H9 (cell line): Measurements from ENCODE around the gene DNAI1. TPM values are rescaled to one million over a fixed set of nuclear protein-coding genes. Genes with fewer than 3 reads are reported as not detected.

Source experiments
- DNase-seq: peaks from one replicate; pipeline ENCODE4 v3.0.0-alpha.2; 2017
- H2AFZ ChIP-seq: one replicate; pipeline ENCODE4 v1.6.1; 2013; ENCODE audit warnings: mild to moderate bottlenecking, low read length, control low read depth, moderate library complexity
- H2AK5ac ChIP-seq: 2 replicates; pipeline ENCODE4 v1.6.1; 2013; ENCODE audit warnings: low read length, control low read depth, mixed read lengths; ENCODE audit not compliant: insufficient read length
- H2BK120ac ChIP-seq: one replicate; pipeline ENCODE4 v1.6.1; 2013; ENCODE audit warnings: low read depth, mild to moderate bottlenecking, low read length, control low read depth, inconsistent platforms; ENCODE audit not compliant: poor library complexity, severe bottlenecking
- H2BK12ac ChIP-seq: 2 replicates; pipeline ENCODE4 v1.6.1; 2013; ENCODE audit warnings: low read length, control low read depth, mixed read lengths, low read depth; ENCODE audit not compliant: insufficient read length
- H2BK15ac ChIP-seq: 2 replicates; pipeline ENCODE4 v1.6.1; 2013; ENCODE audit warnings: low read depth, low read length, control low read depth
- H2BK20ac ChIP-seq: one replicate; pipeline ENCODE4 v1.6.1; 2013; ENCODE audit warnings: low read depth, mild to moderate bottlenecking, low read length, control low read depth, inconsistent platforms; ENCODE audit not compliant: poor library complexity, severe bottlenecking
- H2BK5ac ChIP-seq: 2 replicates; pipeline ENCODE4 v1.6.1; 2013; ENCODE audit warnings: low read length, control low read depth, mixed read lengths; ENCODE audit not compliant: insufficient read length
- H3K14ac ChIP-seq: 2 replicates; pipeline ENCODE4 v1.6.1; 2013; ENCODE audit warnings: low read length, control low read depth; ENCODE audit not compliant: insufficient read depth
- H3K18ac ChIP-seq: 2 replicates; pipeline ENCODE4 v1.6.1; 2013; ENCODE audit warnings: low read depth, mild to moderate bottlenecking, mixed read lengths, low read length, control low read depth; ENCODE audit not compliant: insufficient read length
- H3K23ac ChIP-seq: 2 replicates; pipeline ENCODE4 v1.6.1; 2013; ENCODE audit warnings: low read length, control low read depth, mixed read lengths, low read depth; ENCODE audit not compliant: insufficient read length
- H3K23me2 ChIP-seq: 2 replicates; pipeline ENCODE4 v1.6.1; 2013; ENCODE audit warnings: low read depth, mild to moderate bottlenecking, mixed read lengths, low read length, control low read depth; ENCODE audit not compliant: insufficient read length, poor library complexity, severe bottlenecking
- H3K27ac ChIP-seq: 2 replicates; pipeline ENCODE4 v1.5.1; 2013; ENCODE audit warnings: low read length, control low read depth, mixed read lengths, low read depth; ENCODE audit not compliant: insufficient read length
- H3K27me3 ChIP-seq: 2 replicates; pipeline ENCODE4 v1.6.1; 2013; ENCODE audit warnings: low read length, control low read depth, inconsistent platforms; ENCODE audit not compliant: insufficient read depth
- H3K4ac ChIP-seq: 2 replicates; pipeline ENCODE4 v1.6.1; 2013; ENCODE audit warnings: low read depth, mild to moderate bottlenecking, control low read depth, inconsistent platforms, low read length, moderate library complexity
- H3K4me1 ChIP-seq: 2 replicates; pipeline ENCODE4 v1.6.1; 2013; ENCODE audit warnings: low read length, control low read depth, inconsistent platforms; ENCODE audit not compliant: insufficient read depth
- H3K4me2 ChIP-seq: 2 replicates; pipeline ENCODE4 v1.6.1; 2013; ENCODE audit warnings: low read length, control low read depth, mixed read lengths; ENCODE audit not compliant: insufficient read length, insufficient read depth
- H3K56ac ChIP-seq: 2 replicates; pipeline ENCODE4 v1.6.1; 2013; ENCODE audit warnings: low read depth, mild to moderate bottlenecking, mixed read lengths, low read length, control low read depth; ENCODE audit not compliant: insufficient read length
- H3K79me1 ChIP-seq: 2 replicates; pipeline ENCODE4 v1.6.1; 2013; ENCODE audit warnings: low read depth, mild to moderate bottlenecking, moderate library complexity, low read length, control low read depth, inconsistent platforms; ENCODE audit not compliant: insufficient read depth, poor library complexity, severe bottlenecking
- H3K79me2 ChIP-seq: 2 replicates; pipeline ENCODE4 v1.6.1; 2013; ENCODE audit warnings: low read length, control low read depth, inconsistent platforms; ENCODE audit not compliant: insufficient read depth
- H3K9ac ChIP-seq: 2 replicates; pipeline ENCODE4 v1.6.1; 2013; ENCODE audit warnings: low read length, control low read depth, mixed read lengths; ENCODE audit not compliant: insufficient read length; ENCODE audit errors: extremely low read depth
- H3K9me3 ChIP-seq: one replicate; pipeline ENCODE4 v1.6.1; 2013; ENCODE audit warnings: low read depth, low read length, inconsistent platforms; ENCODE audit not compliant: control insufficient read depth
- H3T11ph ChIP-seq: one replicate; pipeline ENCODE4 v1.6.1; 2013; ENCODE audit warnings: mild to moderate bottlenecking, low read length, control low read depth, inconsistent platforms
- H4K20me1 ChIP-seq: one replicate; pipeline ENCODE4 v1.6.1; 2013; ENCODE audit not compliant: control insufficient read depth, insufficient read length, insufficient read depth
- H4K5ac ChIP-seq: 2 replicates; pipeline ENCODE4 v1.6.1; 2013; ENCODE audit warnings: low read depth, mild to moderate bottlenecking, mixed read lengths, low read length, control low read depth; ENCODE audit not compliant: insufficient read length
- H4K8ac ChIP-seq: replicated peaks from 2 replicates; pipeline ENCODE4 v1.6.1; 2013; ENCODE audit warnings: low read length, control low read depth, mixed read lengths, low read depth; ENCODE audit not compliant: insufficient read length
- H4K91ac ChIP-seq: 2 replicates; pipeline ENCODE4 v1.6.1; 2013; ENCODE audit warnings: low read depth, mild to moderate bottlenecking, moderate library complexity, mixed read lengths, low read length, control low read depth; ENCODE audit not compliant: insufficient read length
- H3K27ac Mint-ChIP-seq, 3 experiments: 2 replicates in 2 of 3; 3 replicates in 1 of 3; pipeline ENCODE4 v1.8.0; 2020 to 2021; ENCODE audit warnings: mixed read lengths in 3 of 3, mild to moderate bottlenecking in 1 of 3, moderate library complexity in 1 of 3
- H3K27me3 Mint-ChIP-seq: 2 replicates; pipeline ENCODE4 v1.8.0; 2021; ENCODE audit warnings: low read depth, mild to moderate bottlenecking, moderate library complexity, mixed read lengths
- H3K36me3 Mint-ChIP-seq, 3 experiments: 2 replicates in 2 of 3; 3 replicates in 1 of 3; pipeline ENCODE4 v1.8.0; 2020 to 2021; ENCODE audit warnings: low read depth in 3 of 3, mixed read lengths in 3 of 3; ENCODE audit not compliant: insufficient read depth in 1 of 3
- H3K4me1 Mint-ChIP-seq, 2 experiments: 2 replicates each; pipeline ENCODE4 v1.8.0; 2020; ENCODE audit warnings: mixed read lengths in 2 of 2
- H3K4me3 Mint-ChIP-seq, 2 experiments: 2 replicates in 1 of 2; 3 replicates in 1 of 2; pipeline ENCODE4 v1.8.0; 2020 to 2021; ENCODE audit warnings: mild to moderate bottlenecking in 2 of 2, mixed read lengths in 2 of 2, moderate library complexity in 1 of 2
- H3K9me3 Mint-ChIP-seq, 2 experiments: 2 replicates in 1 of 2; 3 replicates in 1 of 2; pipeline ENCODE4 v1.8.0; 2020; ENCODE audit warnings: mild to moderate bottlenecking in 2 of 2, mixed read lengths in 2 of 2, moderate library complexity in 1 of 2
- WGBS: extraction: QIAGEN DNeasy Blood & Tissue Kit; methylation state at CpG from one replicate; pipeline ENCODE4 v1.1.7; 2013; ENCODE audit warnings: missing lambda C conversion rate, low lambda C conversion rate, mixed read lengths; ENCODE audit not compliant: insufficient read length; ENCODE audit errors: extremely low coverage; 5-methylcytosine and 5-hydroxymethylcytosine counted together
- total RNA-seq: library from RNA; stranded (reverse); gene quantifications from 2 replicates; pipeline ENCODE4 v1.2.1, GENCODE V29; 2021
- TF ChIP-seq, protein P1 (sequence below): fragments of 200-600 bp; sonication (generic); conservative IDR thresholded peaks from 3 replicates; pipeline ENCODE4 v1.8.0; 2021; ENCODE audit warnings: antibody characterized with exemption, mild to moderate bottlenecking

Gene DNAI1
- total RNA-seq, 1 experiment from 2014 or later, result 0.22 TPM

DNA sequence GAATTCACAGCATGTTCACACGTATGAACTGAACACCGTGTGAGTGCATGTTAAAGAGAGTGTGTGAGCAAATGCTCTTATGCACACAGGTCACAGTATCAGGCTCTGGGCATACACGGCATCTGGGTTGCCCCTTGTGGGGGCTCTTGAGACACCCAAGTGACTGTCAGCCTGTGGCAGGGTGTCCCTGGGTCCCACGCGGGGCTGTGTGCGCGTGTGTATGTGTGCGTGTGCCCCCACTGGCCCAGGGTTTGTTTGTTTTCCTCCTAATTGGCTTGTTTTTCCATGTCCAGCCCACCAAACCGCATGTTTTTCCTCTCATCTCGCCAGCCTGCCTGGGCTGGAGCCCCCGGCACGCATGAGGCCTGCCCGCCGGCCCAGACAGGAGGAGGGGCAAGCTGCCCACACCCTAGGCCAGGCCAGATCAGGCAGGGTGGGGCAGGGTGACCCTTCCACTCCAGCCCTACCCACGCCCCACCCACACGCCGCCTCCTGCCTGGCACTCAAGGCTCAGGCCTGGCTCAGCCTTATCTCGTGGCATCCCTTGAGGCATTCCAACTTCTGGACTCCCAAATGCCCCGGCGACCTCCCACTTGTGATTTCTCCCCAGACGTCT is 102.1 kb downstream of the DNAI1 start:
- Histone ChIP-seq H3K27me3 (no peaks in the 10 kb centered on the region), H3K4ac (no peak overlapping the region), H3K23me2 (no peaks in the 10 kb centered on the region), H3K79me1 (no peaks in the 10 kb centered on the region), H2AK5ac (no peak overlapping the region), H4K5ac (no peak overlapping the region), H3K14ac (no peak overlapping the region), H2BK20ac (no peak overlapping the region), H3K79me2 (no peaks in the 10 kb centered on the region), H4K20me1 (no peaks in the 10 kb centered on the region), H3K23ac (no peak overlapping the region), H3K56ac (no peak overlapping the region), H3K4me1 (peaks cover 8% of the 10 kb centered on the region; the same call in 1 of the 2 replicates), H2BK5ac (no peak overlapping the region), H2BK12ac (no peak overlapping the region), H2BK15ac (no peak overlapping the region), H3T11ph (no peak overlapping the region), H3K9me3 (no peaks in the 10 kb centered on the region), H2BK120ac (no peak overlapping the region), H4K91ac (no peak overlapping the region), H4K8ac (no peak overlapping the region), H3K4me2 (no peak overlapping the region), H3K18ac (no peak overlapping the region), H3K9ac (no peak overlapping the region), H2AFZ (no peak overlapping the region), H3K27ac (no peak overlapping the region)
- no peak overlapping the region for H3K4me3 Mint-ChIP-seq
- no peak overlapping the region for H3K27ac Mint-ChIP-seq
- 0 out of 5 replicates have a peak, but pooled peaks cover 0 to 2% of the 10 kb centered on the region in 2 experiments for H3K9me3 Mint-ChIP-seq
- TF ChIP-seq, protein P1, sequence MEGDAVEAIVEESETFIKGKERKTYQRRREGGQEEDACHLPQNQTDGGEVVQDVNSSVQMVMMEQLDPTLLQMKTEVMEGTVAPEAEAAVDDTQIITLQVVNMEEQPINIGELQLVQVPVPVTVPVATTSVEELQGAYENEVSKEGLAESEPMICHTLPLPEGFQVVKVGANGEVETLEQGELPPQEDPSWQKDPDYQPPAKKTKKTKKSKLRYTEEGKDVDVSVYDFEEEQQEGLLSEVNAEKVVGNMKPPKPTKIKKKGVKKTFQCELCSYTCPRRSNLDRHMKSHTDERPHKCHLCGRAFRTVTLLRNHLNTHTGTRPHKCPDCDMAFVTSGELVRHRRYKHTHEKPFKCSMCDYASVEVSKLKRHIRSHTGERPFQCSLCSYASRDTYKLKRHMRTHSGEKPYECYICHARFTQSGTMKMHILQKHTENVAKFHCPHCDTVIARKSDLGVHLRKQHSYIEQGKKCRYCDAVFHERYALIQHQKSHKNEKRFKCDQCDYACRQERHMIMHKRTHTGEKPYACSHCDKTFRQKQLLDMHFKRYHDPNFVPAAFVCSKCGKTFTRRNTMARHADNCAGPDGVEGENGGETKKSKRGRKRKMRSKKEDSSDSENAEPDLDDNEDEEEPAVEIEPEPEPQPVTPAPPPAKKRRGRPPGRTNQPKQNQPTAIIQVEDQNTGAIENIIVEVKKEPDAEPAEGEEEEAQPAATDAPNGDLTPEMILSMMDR, result no peak
- H3K4me1 Mint-ChIP-seq, result peaks cover 25 to 33% of the 10 kb centered on the region in 2 experiments
- no peaks in the 10 kb centered on the region for H3K36me3 Mint-ChIP-seq
- no peak for DNase-seq
- H3K27me3 Mint-ChIP-seq, result peaks cover 27% of the 10 kb centered on the region
- no CpG with 5 or more reads among the region's 21 CpGs for WGBS
